ENCODE results near the gene KRT40.

- no peak for TF ChIP-seq CTCF (conservative IDR thresholded peaks at IDR 0.05; ENCODE audit: low read depth, low read length)
- no peak for TF ChIP-seq NFE2L2 (IDR thresholded peaks at IDR 0.05; ENCODE audit: low read depth, low read length)
- TF ChIP-seq, protein P1, sequence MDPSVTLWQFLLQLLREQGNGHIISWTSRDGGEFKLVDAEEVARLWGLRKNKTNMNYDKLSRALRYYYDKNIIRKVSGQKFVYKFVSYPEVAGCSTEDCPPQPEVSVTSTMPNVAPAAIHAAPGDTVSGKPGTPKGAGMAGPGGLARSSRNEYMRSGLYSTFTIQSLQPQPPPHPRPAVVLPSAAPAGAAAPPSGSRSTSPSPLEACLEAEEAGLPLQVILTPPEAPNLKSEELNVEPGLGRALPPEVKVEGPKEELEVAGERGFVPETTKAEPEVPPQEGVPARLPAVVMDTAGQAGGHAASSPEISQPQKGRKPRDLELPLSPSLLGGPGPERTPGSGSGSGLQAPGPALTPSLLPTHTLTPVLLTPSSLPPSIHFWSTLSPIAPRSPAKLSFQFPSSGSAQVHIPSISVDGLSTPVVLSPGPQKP (IDR thresholded peaks at IDR 0.05; ENCODE audit: borderline replicate concordance, low read depth, low read length), result no peak
- no peak for TF ChIP-seq RFX5 (IDR thresholded peaks at IDR 0.05; ENCODE audit: low read depth, low read length)
- no peak for TF ChIP-seq CEBPB (IDR thresholded peaks at IDR 0.05; ENCODE audit: low read depth, low read length)
- no peak for TF ChIP-seq POLR2A (IDR thresholded peaks at IDR 0.05; ENCODE audit: low read depth, low read length)
- TF ChIP-seq MXI1 (IDR thresholded peaks at IDR 0.05; ENCODE audit: borderline replicate concordance, low read depth, low read length), result no peak
- no peak for TF ChIP-seq SMC3 (IDR thresholded peaks at IDR 0.05; ENCODE audit: low read depth, low read length)
- no peak for TF ChIP-seq RCOR1 (IDR thresholded peaks at IDR 0.05; ENCODE audit: insufficient replicate concordance, low read length)
These were observed 45.1 kb downstream of the KRT40 start for GRCh38 chr17:40938981-40939380.

All from IMR-90 (cell line).